8988T (cell line): Measurements from ENCODE around the gene UBL4B.

Source experiments
- DNase-seq: peaks from one replicate; pipeline ENCODE4 v3.0.0; 2011

Gene UBL4B

DNA sequence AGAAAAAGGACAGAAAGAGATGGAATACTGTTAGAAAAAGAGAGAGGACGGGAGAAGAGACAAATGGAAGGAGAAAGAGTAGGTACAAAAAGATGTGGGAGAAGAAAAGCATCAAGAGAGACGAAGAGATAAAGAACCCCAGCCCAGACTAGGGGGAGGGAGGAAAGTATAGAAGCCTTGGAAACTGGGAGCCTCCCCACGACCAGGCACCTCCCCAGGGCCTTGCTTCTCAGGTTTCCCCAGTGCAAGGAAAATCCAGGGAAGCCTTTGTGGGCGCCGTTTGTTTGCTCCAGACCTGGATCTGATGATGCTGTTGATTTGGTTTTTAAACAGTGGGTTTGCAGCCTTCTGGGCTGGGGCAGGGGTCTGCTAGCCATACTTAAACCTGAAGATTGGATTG lies 26.6 kb upstream of the UBL4B start:
- no peak for DNase-seq

DNA sequence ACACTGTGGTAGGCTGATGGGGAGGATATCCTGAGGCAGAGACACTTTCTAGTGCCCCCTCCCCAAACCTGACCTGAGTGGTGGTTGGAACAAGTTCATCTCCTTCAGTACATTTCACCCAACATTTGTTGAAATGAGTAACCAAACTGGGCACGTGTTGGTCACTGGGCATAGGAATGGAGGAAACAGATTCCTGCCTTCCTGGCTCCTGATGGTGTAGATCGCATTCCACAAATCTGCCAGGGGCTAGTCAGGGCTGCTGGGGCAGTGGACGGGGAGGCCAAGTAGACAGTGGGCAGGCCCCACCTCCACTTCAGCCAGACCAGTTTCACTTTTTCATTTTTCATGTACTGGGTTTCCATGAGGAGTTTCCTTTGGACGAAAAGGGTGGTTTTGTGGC lies 25.3 kb upstream of the UBL4B start:
- no peak for DNase-seq

DNA sequence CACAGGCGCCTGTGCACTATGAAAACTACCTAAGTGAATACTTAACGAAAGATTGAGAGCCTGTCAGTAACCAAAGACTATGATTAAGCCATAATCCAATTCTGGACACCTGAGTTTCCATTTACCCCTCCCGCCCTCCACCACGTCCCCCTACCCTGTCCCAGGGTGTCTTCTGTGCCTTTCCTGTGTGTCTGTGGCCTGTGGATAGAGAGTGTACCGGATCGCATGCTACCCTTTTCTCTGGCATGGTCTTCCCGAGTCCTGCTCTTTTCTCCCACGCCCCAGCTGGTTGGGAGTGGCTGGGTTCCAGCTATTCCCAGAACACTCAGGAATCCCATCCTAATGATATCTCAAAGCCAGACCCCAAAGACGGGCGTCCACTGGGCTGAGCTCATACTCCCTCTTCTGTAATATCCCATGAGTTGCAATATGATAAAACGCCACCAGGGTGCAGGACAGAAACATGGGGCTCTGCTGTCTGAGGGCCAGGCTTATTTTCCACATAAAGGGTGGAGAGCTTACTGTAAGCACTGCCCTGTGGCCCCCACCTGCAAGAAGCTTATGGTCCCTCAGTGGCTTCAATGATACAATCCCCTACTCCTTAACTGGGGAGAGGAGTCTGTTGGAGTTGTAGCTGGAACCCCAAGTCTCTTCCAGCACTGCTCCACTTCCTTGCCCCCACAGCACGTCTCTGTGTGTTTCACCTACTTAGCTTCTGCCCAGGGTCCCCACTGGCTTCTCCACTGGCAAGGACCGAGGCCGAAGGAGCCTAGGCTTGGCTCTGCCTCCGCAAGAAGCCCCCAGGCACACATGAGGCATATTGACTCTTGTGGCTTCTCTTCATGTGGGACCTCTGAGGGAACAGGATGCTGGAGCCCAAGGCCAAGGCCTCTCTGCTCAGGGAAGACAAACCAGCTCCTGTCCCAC lies 24.2 kb upstream of the UBL4B start:
- peak; percentile 72 for DNase-seq

DNA sequence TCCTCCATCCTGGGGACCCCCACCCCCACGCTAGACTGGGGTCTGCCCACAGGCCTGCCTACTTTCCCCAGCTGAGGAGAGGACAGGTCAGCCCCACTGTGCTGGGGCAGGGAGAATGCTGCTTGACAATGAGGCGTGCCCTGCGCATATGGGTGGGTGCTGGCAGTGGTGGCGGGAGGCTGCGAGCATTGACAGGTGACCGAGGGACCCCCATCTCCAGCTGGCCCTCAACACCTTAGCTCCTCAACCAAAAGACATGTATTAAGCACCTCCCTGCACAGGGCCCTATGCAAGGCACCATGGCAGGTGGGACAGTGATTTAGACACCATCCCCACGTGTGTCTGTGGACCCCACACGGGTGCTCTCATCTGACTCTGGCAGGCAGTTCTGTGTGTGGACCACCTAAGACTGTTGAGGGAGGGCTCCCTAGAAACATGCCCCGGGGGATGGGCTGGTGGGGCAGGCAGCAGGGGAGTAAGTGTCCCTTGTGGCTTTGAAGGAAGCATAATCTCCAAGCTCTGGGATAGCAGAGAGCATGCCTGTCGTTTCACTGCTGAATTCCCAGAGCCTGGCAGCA lies 23.4 kb upstream of the UBL4B start:
- no peak for DNase-seq

DNA sequence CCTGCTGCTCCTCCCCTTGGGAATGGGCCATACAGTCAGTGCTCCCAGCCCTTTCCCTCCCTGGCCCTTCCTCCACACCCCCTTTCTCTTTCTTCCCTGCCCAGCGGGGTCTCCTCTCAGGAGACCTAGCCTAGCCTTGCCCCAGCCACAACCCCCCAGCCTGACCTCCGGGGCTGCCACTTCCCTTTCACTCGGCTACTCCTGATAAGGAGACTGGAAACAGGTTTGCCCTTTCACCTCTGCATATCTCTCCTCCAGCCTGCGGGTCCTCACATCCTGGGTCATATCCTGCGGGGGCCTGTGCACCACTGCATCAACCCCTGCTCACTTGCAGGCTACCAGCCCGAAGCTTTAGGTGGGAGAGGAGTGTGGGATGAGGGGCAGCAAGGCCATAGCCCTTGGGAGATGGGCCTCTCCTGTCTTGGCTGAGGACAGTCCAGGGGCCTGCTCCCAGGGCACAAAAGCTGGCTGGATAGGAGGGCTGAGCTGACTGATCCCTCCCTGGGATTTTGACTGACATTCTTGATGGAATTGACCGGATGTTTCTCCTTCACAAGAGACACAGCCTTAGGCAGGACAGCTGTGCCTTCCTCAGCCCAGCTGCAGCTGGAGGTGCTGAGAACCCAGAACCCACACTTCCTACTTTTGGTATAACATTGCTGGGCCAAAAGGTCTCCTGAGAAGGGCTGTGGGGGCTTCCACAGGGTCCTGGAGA lies 22.5 kb upstream of the UBL4B start:
- no peak for DNase-seq

DNA sequence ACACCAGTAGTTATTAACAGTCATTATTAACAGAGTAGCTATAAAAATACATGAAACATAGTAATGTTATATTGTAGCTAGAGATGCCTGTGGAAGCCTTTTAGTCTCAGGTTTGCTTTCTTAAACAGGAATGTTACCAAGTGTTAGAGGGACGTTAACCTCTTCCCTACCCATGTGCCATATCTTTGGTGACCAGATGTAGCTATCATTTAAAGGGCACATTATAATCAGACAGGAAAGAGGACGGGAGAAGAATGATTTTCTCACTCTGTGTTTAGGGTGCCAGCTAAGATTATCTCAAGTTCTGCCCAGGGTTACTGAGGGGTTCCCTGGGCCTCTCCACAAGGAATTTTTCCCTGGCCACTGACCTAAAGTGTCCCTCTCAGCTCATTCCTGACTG lies 20.9 kb upstream of the UBL4B start:
- no peak for DNase-seq

DNA sequence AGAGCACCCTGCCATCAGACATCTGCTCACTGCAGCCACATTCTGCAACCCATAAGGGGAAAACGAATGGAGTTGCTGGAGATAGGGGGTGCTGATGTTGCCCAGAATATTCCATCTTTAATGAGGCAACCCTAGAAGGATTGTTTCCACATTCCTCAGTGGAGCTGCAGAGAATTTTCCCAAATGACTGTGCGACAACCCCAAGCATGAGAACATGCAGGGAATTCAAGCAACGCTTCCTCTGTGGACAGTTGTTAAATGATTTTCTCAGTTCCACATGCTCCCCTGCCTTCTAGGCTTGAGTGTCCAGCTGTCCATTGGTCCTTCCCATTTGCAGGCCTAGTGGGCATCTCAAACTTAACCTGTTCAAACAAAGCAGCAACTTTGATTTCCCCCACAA lies 20.5 kb upstream of the UBL4B start:
- DNase-seq, result no peak

DNA sequence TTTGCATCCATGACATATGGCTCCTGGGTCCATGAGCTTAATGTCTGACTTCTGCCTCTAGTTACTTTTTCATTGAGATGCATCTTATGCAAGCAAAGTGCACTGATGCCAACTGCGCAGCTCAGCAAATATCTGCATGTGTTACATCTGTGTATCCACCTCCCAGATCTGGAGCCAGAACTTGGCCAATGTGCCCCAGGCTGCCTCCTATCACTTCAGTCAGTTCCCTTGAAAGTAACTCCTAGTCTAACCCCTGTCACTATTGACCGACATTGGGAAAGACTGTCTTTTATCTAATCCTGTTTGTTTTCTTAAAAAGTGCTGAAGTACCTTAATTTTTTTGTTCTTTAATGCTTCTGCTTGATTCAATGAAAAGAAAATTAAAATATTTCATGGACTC lies 19.3 kb upstream of the UBL4B start:
- no peak for DNase-seq

DNA sequence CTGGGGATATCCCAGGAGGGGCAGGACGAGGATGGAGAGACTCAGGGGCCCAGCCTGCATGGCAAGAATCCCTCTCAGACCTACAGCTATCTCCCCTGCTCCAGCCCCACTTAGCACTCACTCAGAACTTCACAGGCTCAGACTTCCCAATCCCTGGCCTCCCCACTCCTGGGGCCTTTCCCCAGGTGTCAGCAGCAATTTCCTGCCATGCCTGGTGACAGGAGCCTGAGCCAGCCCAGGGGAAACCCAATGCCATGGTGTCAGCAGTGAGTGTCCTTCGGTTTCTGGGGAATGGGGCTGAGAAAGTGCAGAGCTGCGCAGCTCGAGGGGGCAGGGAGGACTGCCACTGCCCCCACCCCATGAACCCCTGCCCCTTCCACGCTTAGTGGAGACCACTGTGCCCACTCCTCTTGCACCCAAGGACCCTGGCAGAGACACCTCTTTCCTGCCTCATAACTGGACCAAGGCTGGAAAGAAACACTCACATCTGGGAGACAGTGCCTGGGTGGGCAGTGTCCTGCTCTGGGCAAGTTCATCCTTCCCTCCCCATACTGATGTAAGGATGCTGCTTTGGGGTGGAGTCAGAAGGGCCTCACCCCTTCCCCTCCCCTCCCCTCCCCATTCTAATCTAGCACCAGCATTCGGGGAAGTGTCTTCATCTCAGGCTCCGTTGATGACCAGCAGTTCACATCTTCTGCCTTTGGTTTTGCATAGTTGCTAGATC lies 17.1 kb upstream of the UBL4B start:
- no peak for DNase-seq

DNA sequence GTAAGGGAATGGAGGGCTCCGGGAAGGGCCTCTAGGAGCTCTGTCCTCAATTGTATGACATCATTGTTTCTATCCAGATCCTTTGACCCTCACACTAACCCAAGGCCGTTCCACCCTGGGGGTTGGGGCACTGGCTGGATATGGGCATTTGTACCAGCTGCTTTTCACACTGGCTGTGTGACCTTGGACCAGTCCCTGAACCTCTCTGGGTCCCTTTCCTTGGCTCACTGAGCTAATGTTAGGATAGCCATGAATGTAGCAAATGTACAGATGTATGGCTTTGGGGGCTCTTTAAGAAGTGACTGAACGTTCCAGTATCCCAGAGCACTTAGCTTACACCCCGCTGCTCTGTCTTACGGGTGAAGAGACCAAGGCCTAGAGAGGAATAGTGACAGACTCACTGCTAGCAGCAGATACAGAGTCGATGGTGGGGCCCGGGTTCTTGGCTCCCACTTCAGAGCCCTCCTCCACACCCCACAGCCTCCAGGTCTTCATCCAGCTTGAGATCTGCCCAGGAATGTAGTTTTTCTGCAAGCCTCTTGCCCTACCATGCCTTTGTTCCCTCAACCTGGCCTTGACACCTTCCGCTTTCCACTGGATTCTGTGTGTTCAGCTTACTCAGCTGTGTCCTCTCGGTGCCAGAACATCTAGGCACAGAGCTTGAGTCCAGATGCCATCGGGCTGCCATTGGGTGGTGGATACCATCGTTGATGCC lies 14.6 kb upstream of the UBL4B start:
- DNase-seq, result no peak

DNA sequence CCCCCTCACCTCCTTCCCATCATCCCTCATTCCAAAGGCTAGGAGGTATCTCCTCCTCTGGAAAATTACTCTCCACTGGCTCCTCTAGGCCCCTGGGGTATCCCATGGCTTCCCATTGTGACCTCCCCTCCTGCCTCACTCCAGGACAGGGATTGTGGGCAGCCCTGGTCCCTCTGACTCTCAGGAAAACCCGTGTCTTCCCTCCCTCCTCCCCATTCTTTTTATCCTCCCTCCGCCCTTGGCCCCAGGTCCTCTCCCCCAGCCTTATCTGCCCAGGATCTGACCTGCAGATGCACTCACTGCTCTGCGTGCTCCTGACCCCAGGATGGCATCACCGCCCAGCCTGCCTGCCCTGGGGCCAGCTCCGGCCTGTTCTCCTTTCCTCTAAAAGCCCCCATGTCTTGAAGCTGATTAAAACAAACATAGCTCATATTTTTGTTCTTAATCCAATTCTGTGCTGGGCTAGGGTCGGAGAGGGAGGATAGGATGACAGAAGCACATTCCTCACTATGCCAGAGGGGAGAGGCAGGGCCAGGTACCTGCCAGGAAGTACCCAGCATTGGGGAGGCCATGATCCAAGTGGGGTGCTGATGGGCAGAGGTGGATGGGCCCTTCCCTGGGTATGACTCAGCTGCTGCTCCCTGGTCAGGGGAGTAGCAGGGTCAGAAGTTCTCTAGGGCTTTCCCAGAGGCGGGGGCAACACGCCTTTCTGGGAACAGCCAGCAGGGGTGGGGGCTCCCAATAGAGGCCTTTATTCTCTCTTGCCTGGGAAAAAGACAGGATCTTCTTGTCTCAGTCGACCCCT lies 13.8 kb upstream of the UBL4B start:
- no peak for DNase-seq

DNA sequence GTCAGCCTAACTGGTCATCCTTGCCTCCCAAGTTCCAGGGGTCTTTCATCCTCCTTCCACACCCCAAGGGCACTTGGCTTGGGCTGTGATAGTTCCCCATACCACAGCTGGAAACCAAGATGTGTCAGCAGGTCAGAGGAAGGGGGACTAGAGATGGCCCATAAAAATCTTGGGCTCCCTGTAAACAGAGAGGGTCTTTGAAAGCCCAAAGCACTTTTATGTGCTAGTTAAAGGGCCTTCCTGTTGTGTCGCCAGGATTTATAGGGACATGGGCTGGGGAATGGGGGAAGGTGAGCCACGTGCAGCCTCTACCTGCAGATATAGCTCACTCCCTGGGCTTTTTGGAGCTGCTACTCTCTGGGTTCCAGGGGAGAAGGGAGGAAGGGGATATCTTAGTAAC lies 11.9 kb upstream of the UBL4B start:
- no peak for DNase-seq

DNA sequence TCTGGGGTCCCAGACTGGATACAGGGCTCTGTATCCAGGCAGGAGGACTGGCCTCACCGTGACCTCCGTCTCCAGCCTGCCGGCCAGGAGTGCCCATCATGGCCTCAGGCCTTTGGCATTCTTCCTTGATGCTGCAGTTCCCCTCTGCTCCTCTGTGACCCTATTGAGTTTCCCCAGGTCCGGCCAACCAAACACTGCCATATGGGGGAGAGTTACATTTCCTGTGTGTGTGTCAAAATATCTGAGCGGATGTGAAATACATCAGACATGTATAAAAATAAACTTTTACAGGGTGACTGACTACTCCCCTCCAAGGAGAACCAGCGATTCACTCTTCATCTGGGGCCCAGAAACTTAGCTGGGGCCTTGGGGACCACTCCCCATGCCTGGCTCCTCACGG lies 10.2 kb upstream of the UBL4B start:
- DNase-seq, result no peak

DNA sequence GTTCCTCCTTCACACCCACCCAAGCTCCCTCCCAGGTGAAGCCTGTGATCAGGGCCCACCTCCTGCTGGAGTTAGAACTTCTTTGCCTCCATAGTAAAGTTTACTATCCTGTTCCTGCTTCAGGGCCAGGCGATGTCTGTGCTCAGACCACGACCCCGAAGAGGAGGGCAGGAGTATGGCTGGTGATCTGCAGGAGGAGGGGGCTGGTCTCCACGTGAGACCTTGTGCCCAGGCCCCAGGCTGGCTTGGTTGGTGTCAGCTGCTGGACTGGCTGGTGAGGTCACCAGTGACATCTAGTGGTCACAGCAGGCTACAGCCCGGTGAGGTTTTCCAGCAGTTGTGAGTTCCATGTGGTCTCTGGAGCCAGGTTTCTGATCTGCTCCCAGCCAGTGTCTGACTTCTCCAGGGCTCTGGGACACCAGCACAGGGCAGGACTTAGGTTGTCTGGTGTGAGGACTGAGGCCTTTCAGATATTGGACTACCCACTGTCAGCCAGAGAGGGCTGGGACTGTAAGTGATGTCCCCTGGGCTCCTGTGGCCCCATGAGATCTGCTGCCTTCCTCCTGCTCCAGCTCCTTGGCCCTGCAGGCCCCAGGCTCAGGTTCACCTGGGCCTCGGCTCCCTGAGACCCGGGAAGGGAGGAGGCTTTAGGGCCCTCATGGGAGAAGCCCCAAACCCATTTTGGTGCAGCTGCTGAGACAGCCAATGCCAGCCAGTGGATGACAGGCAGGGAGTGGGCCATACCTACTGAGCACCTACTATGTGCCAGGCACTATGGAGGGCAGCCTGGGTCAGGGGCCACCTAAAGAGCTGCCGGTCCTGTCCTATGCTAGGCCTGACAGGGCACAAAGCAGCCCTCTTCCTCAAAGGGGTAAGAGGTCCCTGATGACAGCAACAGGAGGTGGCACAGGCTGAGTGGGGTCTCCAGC lies 6.0 kb upstream of the UBL4B start:
- peak; percentile 81 for DNase-seq

DNA sequence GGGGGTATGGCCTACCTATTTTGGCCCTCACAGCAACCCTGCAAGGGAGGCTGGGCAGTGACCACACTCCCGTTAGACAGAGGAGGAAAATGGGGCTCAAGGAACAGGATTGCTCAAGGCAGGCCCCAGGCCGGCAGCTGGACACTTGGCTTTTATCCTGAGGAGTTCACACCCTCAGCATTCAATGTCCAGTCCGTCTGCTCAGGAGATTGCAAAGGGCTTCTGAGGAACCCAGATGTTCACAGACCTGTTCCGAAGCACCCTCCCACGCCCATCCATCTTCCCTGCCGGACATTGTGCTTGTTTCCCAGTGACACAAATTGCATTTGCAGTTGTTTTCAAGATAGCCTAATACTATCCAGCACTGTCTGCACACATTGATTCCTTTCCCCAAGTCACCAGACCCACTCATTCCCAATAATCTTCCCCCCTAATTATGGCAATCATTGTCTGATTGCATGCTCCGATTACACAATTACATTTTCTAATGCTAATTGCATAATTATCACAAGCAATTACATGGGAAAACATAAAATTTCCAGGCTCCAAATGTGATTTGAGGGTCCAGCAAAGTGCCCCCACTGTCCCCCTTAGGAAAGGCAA lies 4.3 kb upstream of the UBL4B start:
- DNase-seq, result no peak

DNA sequence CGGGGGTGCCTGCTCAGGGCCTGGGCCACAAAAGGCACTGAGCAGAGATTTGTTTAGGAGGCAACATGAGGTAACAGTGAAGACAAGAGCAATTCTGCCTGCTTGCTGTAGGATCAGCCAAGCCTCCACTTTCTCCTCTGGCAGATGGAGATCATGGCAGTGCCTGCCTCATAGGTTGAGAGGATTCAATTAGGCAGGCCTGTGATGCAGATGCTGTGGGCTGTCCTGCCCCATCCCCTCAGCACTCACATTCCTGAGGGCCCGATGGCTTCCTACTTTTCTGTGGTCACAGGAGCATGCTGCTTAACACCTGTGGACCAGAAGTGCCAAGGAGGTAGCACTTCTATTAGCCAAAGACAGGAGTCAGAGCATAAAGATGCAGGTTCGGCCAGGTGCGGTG lies 1.2 kb upstream of the UBL4B start:
- no peak for DNase-seq

DNA sequence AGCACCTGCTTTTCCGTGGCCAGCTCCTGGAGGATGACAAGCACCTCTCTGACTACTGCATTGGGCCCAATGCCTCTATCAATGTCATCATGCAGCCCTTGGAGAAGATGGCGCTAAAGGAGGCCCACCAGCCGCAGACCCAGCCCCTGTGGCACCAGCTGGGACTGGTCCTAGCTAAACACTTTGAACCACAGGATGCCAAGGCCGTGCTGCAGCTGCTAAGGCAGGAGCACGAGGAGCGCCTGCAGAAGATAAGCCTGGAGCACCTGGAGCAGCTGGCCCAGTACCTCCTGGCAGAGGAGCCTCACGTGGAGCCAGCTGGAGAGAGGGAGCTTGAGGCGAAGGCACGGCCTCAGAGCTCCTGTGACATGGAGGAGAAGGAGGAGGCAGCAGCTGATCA lies 413 bp downstream of the UBL4B start:
- DNase-seq, result no peak

DNA sequence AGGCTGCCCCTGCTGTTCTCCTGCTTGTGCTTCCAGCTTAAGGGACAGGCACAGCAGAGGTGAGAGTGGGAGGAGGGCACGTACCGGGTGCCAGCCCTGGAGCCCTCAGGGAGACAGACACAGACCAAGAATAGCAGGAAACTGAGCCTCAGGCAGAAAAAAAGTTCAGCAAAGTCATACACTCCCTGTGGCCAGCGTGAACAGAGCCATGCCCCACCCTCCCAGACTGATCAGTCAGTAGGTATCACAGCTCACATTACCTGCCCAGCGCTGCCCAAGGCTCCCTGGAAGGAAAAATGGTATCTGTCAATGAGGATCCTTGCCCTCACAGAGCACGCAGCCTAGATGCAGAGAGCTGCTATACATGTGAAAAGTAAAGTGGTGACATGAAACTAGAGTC lies 1.3 kb downstream of the UBL4B start:
- no peak for DNase-seq

DNA sequence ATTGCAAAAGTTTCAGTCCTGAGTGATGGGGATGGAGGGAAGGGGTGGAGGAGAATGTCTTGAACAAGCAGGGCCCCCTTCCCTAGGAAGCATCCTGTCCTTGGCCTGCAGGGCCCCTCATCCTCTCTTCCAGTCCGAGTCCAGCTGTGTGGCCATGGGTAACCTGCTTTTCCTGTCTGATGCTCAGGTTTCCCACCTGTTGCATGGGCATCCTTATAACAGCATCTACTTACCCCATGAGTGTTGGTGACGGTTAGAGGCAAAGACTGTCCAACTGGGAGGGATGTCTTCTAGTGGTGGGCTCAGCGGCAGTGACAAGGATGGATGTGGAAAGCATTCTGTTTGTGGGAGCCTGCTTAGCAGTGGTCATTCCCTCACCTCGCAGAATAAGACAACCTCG lies 1.9 kb downstream of the UBL4B start:
- no peak for DNase-seq

DNA sequence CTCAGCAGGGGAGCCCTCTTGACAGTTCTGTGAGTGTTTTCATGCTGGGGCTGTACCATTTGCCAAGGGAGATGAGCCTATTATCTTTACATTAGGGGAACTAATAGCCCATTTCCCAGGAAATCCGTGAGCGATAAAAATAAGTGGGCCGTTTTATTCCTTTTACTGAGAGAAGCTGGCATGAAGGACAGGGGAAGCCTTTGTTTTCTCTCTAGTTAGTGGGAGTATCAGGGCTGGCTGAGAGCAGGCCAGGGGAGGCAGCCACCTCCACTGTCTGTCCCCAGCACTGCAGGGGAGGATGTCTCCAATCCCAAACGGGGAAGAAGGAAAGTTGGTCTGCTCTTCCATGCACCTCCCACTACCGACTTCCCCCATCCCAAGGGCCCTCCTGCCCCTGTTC lies 2.5 kb downstream of the UBL4B start:
- DNase-seq, result no peak
